Colonic mucosa (tissue), 4 donors: ENCODE measurements around the gene XXYLT1. TPM values are rescaled to one million over a fixed set of nuclear protein-coding genes. Genes with fewer than 3 reads are reported as not detected.
"Not testable (repeated sequence)": the region's sequence is repeated elsewhere in the genome, so short reads cannot be mapped to it uniquely, and the experiment has no call there.

Source experiments
- DNase-seq: peaks from one replicate; pipeline ENCODE4 v3.0.0-alpha.2; 2020
- H3K27ac ChIP-seq: fragments of 200-600 bp; one replicate; pipeline ENCODE4 v1.8.0; 2021
- H3K27me3 ChIP-seq: fragments of 200-600 bp; one replicate; pipeline ENCODE4 v1.8.0; 2021
- H3K36me3 ChIP-seq: fragments of 200-600 bp; one replicate; pipeline ENCODE4 v1.8.0; 2021
- H3K4me1 ChIP-seq: fragments of 200-600 bp; one replicate; pipeline ENCODE4 v1.8.0; 2021; ENCODE audit warnings: mild to moderate bottlenecking
- H3K4me3 ChIP-seq: fragments of 200-600 bp; one replicate; pipeline ENCODE4 v1.8.0; 2021
- H3K9ac ChIP-seq, 2 donors: one replicate each; pipeline ENCODE4 v1.7.0; 2013; ENCODE audit warnings: control low read depth in 2 of 2, low read depth in 2 of 2, low read length in 2 of 2
- H3K9me3 ChIP-seq: fragments of 200-600 bp; one replicate; pipeline ENCODE4 v1.8.0; 2021
- CTCF ChIP-seq: fragments of 200-600 bp; IDR thresholded peaks from one replicate; pipeline ENCODE4 v1.8.0; 2022; ENCODE audit warnings: antibody characterized with exemption, mild to moderate bottlenecking
- intact Hi-C: fragments of 100-400 bp; cut with DNase I; formaldehyde crosslinking; loops from one replicate; pipeline ENCODE4 v1.14.1; 2022
- total RNA-seq, 2 donors: library from RNA; stranded (reverse); fragmentation: NEBNext Ultra II Directional in 1 of 2; extraction: Animal tissue kit (Norgen Biotek cat#: 25700) in 1 of 2; gene quantifications; one replicate each; pipeline ENCODE4 v1.2.1, GENCODE V29; 2021
- donor health status: healthy.
- donor health status: DM: no; HTN: no; CAD: no.
- donor health status: DM: no; HTN: no; CAD: no.

XXYLT1 gene
- total RNA-seq, 2 donors from 2014 or later: 8.3 to 10.9 TPM

GRCh38 chr3:195221015-195221853, 49.7 kb downstream of the XXYLT1 start:
- DNase-seq: peak; percentile 6
- Histone ChIP-seq H3K9me3 (no peaks in the 10 kb centered on the region), H3K36me3 (no peaks in the 10 kb centered on the region), H3K4me3 (no peak overlapping the region), H3K27ac (no peak overlapping the region), H3K9ac (no peak overlapping the region), H3K4me1 (no peaks in the 10 kb centered on the region), H3K27me3 (no peaks in the 10 kb centered on the region)
- TF ChIP-seq CTCF: no peak
- intact Hi-C loops: no loop called here

GRCh38 chr3:195219351-195220230, 51.4 kb downstream of the XXYLT1 start:
- Histone ChIP-seq H3K9ac (no peak overlapping the region), H3K4me3 (no peak overlapping the region), H3K4me1 (no peaks in the 10 kb centered on the region), H3K36me3 (no peaks in the 10 kb centered on the region), H3K27ac (no peak overlapping the region), H3K9me3 (no peaks in the 10 kb centered on the region), H3K27me3 (no peaks in the 10 kb centered on the region)
- intact Hi-C loops: no loop called here
- DNase-seq: peak; percentile 13
- no peak for TF ChIP-seq CTCF

GRCh38 chr3:195218331-195218730, 52.6 kb downstream of the XXYLT1 start:
- H3K4me1 ChIP-seq, DNase-seq, H3K27me3 ChIP-seq, intact Hi-C loops, H3K36me3 ChIP-seq, H3K9me3 ChIP-seq, H3K9ac ChIP-seq, H3K27ac ChIP-seq, H3K4me3 ChIP-seq: not testable (repeated sequence)

GRCh38 chr3:195215576-195215975, 55.4 kb downstream of the XXYLT1 start:
- H3K27ac ChIP-seq, H3K36me3 ChIP-seq, intact Hi-C loops, H3K4me3 ChIP-seq, H3K4me1 ChIP-seq, H3K9ac ChIP-seq, H3K9me3 ChIP-seq, H3K27me3 ChIP-seq, DNase-seq: not testable (repeated sequence)

- H3K4me1 ChIP-seq: no peaks in the 10 kb centered on the region
- H3K27me3 ChIP-seq: no peaks in the 10 kb centered on the region
- H3K27ac ChIP-seq: no peak overlapping the region
- peak; percentile 8 for DNase-seq
- intact Hi-C loops: no loop called here
- no peak overlapping the region for H3K9ac ChIP-seq
- TF ChIP-seq CTCF: no peak
- H3K4me3 ChIP-seq: no peak overlapping the region
- H3K36me3 ChIP-seq: no peaks in the 10 kb centered on the region
- no peaks in the 10 kb centered on the region for H3K9me3 ChIP-seq
These were observed 56.6 kb downstream of the XXYLT1 start for GRCh38 chr3:195214381-195214780.

- DNase-seq: peak; percentile 7
- no peaks in the 10 kb centered on the region for H3K4me1 ChIP-seq
- intact Hi-C loops: no loop called here
These were observed 57.2 kb downstream of the XXYLT1 start for GRCh38 chr3:195213639-195214315.

More at GRCh38 chr3:195213639-195214315, 57.2 kb downstream of the XXYLT1 start:
- Histone ChIP-seq H3K36me3 (no peaks in the 10 kb centered on the region), H3K9ac (no peak overlapping the region), H3K27ac (no peak overlapping the region), H3K9me3 (no peaks in the 10 kb centered on the region), H3K4me3 (no peak overlapping the region), H3K27me3 (no peaks in the 10 kb centered on the region)
- no peak for TF ChIP-seq CTCF
